Stimulated activated CD4-positive, alpha-beta T cell treated with anti-CD3 and anti-CD28 coated beads, Interleukin-4, amount 100 ng/mL, for 24 hours (primary cell): Measurements from ENCODE around the gene ACAN.
A peak's percentile ranks its signal among the peaks of the same experiment; 100 is the strongest.

ENCODE experiments used
- DNase-seq: peaks from one replicate; pipeline ENCODE4 v3.0.0-alpha.2; 2020

The ACAN gene

DNA sequence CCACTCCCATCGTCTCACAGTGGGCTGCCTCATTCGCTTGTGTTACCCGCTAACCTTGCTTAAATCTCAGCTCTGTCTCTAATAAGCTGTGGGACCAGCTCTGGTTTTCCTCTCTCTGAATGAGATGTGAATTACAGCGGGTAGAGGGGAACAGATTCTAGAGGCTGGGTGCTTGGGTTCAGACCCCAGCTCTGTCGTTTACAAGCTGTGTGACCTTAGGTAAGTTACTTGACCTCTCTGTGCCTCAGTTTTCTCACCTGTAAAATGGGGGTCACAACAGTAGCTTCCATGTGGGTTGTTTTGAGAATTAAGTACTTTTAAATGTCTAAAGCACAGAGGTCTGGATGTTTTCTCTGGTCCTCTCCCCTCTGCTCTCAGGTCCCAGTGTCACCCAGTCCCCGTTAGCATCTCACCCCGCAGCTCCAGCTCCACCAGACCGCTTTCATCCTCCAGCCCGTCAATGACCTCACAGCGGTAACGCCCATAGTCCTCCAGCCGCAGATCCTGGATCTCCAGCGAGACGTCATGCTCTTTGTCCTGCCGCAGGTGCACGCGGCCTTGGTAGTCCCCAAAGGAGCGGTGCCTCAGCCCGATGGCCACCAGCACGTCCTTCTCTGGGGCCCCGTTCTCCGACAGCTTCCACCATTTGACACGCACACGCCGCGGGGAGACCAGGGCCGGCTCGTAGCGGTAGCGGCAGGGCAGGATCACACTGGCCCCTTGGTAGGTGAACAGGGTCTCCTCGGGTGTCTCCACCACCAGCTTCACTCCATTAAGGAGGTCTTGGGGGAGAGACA lies 77.9 kb downstream of the ACAN start:
- no peak for DNase-seq

DNA sequence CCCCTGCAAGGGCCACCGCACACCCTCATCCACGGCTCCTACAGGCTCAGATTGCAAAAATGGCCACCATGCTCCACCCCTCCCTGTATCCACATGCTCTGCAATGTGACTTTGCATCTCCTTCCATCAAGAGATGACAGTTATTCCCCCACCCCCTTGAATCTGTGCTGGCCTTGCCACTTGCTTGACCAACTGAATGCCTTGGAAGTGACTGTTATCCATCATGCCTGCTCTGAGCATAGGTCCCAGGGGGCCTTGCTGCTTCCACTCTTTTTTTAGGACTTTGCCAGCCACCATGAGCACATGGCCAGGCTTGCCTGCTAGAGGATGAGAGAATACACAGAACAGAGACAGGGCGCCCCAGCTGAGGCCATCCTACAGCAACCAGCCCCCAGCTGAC lies 78.5 kb downstream of the ACAN start:
- no peak for DNase-seq

DNA sequence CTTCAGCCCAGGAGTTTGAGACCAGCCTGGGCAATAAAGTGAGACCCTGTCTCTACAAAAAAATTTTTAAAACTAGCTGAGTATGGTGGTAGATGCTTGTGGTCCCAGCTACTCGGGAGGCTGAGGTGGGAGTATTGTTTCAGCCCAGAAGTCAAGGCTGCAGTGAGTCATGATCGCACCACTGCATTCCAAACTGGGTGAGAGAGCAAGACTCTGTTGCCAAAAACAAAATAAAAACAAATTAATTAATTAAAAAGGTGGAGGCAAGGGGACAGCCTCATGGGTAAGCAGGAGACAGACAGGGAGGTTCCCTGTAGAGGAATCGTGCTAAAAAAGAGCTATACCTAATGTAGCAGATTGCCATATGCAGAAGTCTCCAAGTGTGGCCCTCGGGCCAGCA lies 79.5 kb downstream of the ACAN start:
- no peak for DNase-seq

DNA sequence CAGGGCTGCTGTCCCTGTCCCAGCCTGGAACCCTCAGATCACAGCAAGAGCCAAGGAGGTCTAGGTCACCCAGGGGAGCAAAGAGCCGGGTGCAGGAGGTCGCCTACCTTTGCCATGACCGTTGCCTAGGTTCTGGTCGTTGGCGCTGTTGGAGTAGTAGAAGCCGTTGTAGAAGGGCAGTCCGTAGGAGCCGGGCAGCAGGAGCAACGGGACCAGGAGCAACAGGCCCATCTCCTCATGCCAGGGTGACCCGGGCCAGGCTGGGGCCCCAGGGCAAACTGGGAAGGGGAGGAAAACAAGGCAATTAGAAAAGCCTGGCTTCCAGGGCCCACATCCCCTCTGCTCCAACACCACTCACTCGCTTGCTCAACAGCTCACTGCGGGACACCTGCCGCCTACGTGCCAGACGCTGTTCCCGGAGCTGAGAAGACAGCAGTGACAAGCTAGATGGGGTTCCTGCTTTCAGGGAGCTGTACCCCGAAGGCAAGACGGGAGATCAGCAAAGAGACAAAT lies 83.9 kb downstream of the ACAN start:
- no peak for DNase-seq

DNA sequence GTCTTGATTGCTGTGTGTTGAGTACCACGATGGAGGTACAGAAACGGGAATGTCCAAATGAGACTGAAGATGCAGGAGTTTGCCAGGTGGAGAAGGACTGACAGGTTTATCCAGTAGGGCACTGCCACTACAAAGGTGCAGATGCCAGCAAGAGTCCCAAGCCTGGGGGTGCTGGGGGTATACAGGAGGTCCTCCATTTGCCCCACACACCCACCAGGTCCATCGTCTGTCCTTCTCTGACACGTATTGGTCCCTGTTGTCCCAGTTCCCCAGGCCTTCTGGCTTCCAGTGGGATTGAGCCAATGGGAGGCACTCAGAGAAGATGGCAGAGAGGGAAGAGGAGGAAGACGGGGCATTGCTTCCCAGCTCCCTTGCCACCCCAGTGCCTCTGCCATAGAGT lies 85.5 kb downstream of the ACAN start:
- no peak for DNase-seq

GRCh38 chr15:88890495-88890894 lies 87.3 kb downstream of the ACAN start:
- DNase-seq, result no peak

DNA sequence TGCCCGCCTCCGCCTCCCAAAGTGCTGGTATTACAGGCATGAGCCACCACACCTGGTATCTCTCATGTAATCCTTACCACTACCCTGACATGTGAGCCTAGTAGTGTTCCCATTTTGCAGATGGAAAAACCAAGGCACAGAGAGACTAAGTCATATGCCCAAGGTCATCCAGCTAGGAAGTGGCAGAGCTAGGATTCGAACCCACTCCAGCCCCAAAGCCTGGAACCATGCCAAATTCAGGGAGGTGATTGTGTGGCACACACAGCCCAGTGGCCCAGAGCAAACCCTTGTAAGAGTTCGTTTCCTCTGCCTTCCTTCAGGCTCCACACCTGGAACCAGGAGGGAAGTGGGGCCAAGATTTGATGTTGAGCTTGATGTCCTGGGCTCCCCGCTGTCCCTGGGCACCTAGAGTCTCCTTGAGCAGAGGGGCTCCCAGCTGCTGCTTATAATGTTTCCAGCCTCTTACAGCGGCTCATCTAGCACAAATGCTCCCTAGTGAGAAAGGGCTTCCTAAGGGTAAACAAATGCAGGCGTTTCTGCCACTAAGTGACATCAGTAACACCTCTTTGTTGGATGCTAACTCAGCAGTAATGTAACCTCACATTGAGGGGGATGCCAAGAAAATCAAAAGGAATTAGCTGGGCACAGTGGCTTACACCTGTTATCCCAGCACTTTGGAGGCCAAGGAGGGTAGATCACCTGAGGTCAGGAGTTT lies 88.5 kb downstream of the ACAN start:
- no peak for DNase-seq

DNA sequence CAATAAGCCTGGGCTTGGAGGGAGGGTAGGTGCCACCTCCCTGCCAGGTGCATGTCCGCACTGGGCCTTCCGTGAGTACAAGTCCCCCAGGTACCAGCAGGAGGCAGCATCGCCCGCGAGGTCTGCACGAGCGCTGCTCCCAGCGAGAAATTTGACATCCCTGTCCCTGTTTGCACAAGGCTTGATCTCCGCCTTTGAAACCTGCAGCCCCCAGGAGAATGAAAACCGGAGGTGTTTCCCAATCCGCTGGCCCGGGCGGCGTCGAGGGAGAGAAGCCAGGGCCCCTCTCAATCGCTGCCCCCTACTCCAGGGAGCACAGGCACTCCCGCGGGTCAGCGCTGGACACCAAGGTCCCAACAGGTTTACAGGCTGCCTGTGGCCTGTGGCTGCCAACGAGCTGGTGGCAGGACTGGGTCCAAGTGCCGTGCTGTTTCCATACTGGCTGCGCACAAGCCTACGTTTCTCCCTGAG lies 91.1 kb downstream of the ACAN start:
- peak; percentile 86 for DNase-seq

GRCh38 chr15:88894819-88895767 lies 91.9 kb downstream of the ACAN start, which contains the start of gene HAPLN3:
Gene HAPLN3, minus strand, starts transcription at chr15:88895544. Its CDS starts 8,246 bp downstream, at chr15:88887298.
- DNase-seq, result peak; percentile 70

GRCh38 chr15:88896333-88897033 lies 93.2 kb downstream of the ACAN start:
- no peak for DNase-seq

DNA sequence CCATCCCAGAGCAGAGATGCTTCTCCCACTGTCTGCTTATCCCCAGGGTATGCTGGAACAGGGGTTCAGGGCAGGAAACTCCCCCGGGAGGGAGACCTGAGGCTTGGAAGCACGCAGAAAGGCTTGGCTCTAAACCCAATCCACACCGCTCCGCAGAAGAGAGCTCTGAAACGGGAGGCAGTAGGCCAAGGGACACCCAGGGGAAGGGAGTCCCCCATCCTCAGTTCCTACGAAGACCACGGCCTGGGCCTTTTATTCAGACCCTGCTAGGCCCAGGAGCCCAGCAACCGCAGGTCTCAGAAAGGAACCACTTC lies 93.9 kb downstream of the ACAN start:
- no peak for DNase-seq

- peak; percentile 80 for DNase-seq
Measured at GRCh38 chr15:88897456-88898194, 94.4 kb downstream of the ACAN start.

- DNase-seq, result no peak
Measured at GRCh38 chr15:88898736-88899135, 95.5 kb downstream of the ACAN start.

- DNase-seq, result no peak
Measured at GRCh38 chr15:88899251-88899650, 96.0 kb downstream of the ACAN start.

GRCh38 chr15:88900309-88900981 lies 97.2 kb downstream of the ACAN start:
- no peak for DNase-seq

DNA sequence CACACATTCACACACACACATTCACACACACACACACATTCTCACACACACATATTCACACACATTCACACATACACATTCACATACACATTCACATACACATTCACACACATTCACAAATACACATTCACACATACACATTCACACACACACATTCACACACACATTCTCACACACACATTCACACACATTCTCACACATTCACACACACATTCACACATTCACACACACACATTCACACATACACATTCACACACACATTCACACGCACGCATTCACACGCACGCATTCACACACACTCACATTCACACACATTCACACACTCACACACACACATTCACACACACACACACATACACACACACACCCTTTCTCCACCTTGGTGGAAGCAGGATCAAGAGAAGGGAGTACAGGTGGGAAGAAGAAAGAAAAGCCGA lies 97.8 kb downstream of the ACAN start:
- no peak for DNase-seq

DNA sequence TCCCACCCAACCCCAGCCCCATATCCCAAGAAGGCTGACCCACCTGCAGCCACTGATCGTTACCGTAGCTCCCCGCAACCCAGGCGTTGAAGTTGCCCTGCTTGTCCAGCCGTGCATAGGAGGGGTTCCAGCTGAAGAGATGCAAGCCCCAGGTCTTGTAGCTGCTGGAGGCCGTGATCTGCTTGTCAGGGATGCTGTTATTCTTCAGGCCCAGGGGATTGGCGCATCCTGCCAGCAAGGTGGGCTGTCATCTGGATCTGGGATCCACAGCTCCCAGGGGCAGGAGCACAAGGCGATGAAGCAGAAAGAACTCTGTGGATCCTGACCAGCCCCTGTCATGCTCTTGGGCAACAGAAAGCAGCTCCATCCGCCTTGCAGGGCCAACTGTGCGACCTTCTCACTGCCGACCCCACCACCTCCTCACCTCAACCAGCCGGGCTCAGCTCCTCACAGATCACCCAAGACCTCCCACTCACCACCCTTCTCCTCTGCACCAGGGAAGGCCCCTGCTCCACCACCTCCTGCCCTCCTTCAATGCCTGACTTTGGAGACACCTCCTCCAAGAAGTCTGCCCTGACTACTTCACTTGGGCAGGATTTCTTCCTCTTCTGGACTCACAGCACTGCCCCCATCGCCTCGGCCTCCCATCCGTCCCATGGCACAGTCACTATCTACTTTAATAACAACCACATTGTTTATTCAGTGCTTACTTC lies 98.4 kb downstream of the ACAN start:
- no peak for DNase-seq

- DNase-seq, result no peak
Measured at GRCh38 chr15:88902221-88902835, 99.1 kb downstream of the ACAN start.

DNA sequence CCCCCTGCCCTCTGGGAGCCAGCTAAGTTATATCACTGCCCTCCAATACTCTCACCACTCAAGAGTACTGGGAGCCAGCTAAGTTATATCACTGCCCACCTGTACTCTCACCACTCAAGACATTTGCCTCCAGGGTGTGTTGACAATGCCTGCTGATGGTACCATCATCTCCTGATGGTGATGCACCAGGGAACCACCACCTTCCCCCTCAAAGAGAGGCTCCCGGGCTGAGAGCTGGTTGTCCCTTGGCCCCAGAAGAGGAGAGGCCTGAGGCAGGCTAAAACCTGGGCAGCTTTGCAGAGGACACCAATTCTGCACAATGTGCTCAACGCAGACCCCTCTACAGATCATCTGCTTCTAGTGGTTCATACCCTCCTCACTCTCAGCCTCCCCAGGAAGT lies 99.6 kb downstream of the ACAN start:
- DNase-seq, result no peak

DNA sequence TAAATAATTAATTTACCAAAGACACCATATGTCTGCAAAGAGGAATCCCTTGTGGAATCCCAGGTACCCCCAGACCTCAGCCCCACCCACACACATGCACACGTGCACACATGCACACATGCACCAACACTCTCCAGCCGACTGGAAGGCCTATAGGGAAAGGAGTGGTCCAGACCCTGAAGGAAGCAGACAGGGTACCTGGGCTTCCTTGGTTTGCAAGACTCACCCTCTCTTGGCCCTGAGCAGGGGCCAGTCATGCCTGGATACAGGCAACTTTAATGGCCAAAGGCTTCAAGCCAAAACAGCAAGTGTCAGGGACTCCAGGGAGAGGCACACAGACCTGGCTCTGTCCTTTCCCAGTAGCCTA lies 101.0 kb downstream of the ACAN start:
- DNase-seq, result no peak
